Coronary artery (tissue), 2 donors: Measurements from ENCODE around the gene TTC4.

Experiments used
- DNase-seq: peaks from one replicate; pipeline ENCODE4 v3.0.0-alpha.2; 2017; ENCODE audit warnings: low spot score
- H3K27ac ChIP-seq, 2 donors: fragments of 200-600 bp; sonication (generic); one replicate each; pipeline ENCODE4 v1.5.1; 2016 to 2019
- H3K4me3 ChIP-seq: fragments of 200-600 bp; sonication (generic); 2 replicates; pipeline ENCODE4 v1.5.1; 2016; ENCODE audit warnings: mild to moderate bottlenecking, moderate library complexity
- TF ChIP-seq, protein P1 (sequence below): fragments of 200-600 bp; sonication (generic); IDR thresholded peaks from one replicate; pipeline ENCODE4 v1.5.1; 2019; ENCODE audit warnings: antibody characterized with exemption

TTC4 gene

GRCh38 chr1:54728027-54728426, 12.4 kb downstream of the TTC4 start:
- no peak for DNase-seq
- Histone ChIP-seq H3K27ac (no peak overlapping the region), H3K4me3 (no peak overlapping the region)
- TF ChIP-seq, protein P1, sequence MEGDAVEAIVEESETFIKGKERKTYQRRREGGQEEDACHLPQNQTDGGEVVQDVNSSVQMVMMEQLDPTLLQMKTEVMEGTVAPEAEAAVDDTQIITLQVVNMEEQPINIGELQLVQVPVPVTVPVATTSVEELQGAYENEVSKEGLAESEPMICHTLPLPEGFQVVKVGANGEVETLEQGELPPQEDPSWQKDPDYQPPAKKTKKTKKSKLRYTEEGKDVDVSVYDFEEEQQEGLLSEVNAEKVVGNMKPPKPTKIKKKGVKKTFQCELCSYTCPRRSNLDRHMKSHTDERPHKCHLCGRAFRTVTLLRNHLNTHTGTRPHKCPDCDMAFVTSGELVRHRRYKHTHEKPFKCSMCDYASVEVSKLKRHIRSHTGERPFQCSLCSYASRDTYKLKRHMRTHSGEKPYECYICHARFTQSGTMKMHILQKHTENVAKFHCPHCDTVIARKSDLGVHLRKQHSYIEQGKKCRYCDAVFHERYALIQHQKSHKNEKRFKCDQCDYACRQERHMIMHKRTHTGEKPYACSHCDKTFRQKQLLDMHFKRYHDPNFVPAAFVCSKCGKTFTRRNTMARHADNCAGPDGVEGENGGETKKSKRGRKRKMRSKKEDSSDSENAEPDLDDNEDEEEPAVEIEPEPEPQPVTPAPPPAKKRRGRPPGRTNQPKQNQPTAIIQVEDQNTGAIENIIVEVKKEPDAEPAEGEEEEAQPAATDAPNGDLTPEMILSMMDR, result no peak

GRCh38 chr1:54736685-54737084, 21.0 kb downstream of the TTC4 start:
- Histone ChIP-seq H3K27ac (no peak overlapping the region), H3K4me3 (no peak overlapping the region)
- no peak for DNase-seq
- TF ChIP-seq, protein P1, result no peak

GRCh38 chr1:54738244-54738643, 22.6 kb downstream of the TTC4 start:
- H3K4me3 ChIP-seq, result no peak overlapping the region
- TF ChIP-seq, protein P1, result no peak
- no peak overlapping the region for H3K27ac ChIP-seq
- DNase-seq, result no peak

DNA sequence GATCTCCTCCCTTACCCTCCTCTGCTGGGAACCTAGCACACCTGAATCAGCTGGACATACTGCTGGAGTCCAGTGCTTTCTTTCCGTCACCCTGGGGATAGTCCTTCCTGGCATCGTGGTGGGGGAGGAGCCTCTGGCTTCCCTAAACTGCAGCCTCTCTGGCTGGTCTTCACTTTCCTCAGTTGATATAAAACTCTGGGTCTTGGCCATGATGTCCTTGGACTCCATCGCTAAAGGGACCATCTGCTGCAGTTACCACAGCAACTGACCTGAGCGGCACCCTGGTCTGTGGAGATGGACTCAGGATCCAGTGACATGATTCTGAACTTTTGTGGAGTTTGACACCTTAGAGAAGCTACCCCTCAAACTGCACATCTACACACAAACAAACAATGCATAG, 25.9 kb downstream of the TTC4 start:
- Histone ChIP-seq H3K27ac (no peak overlapping the region), H3K4me3 (no peak overlapping the region)
- TF ChIP-seq, protein P1, result no peak
- no peak for DNase-seq

- DNase-seq, result no peak
- TF ChIP-seq, protein P1, result no peak
- Histone ChIP-seq H3K4me3 (no peak overlapping the region), H3K27ac (no peak overlapping the region)
Measured at GRCh38 chr1:54742282-54742681, 26.6 kb downstream of the TTC4 start.

DNA sequence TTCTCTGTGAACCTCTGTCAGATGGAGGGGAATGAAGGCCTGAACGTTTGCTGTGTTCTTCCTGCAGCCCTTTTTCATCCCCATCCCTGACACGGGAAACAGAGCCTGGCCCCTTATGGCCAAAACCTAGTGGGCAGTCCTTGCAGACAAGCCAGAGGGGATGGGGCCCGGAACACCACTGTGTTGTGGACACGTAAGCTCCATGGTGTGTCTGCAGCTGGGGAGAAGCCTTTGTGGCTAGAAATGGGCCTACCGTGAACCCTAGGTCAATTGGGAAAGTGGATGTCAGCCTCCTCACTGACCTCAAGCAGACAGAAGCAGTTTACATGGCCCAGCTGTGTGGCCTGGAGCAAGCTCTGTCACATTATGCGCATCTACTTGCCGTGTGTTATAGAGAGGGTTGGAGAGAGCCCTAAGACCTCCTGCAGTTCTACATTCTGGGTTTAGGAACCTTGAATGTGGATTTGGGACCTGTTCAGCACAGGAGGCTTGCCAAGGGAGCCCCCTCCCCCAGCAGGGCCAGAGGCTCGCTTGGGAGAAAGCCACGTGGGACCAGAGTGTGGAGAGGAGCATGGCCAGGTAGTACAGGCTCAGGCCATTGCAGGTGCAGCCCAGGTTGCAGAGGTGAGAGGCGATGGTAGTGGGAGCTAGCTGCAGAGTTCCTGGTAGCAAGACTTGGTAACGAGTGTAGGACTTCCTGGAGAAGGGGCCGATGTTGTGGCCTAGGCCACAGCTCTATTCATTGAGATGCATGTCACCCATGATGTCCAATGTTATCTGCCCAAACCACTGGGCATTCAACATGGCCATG, 28.0 kb downstream of the TTC4 start:
- H3K4me3 ChIP-seq, result no peak overlapping the region
- TF ChIP-seq, protein P1, result no peak
- no peak for DNase-seq
- H3K27ac ChIP-seq, result no peak overlapping the region

DNA sequence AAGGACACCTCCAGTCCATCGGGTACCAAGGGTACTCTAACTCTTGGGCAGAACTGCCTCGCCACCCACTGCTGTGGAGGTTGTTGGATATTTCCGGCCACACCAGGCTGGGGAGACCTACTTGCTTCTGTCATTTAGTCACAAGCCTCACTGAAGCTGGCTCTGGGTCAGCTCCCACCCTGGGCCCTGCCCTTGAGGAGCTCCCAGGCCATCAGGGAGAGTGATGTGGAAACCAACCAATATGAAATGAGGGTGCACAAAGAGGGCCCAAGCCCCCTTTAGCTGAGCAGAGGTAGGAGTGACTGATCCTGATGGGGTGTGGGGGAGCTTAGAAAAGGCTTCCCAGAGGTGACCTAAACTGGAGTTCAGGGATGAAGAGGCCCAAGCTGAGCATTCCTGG, 29.0 kb downstream of the TTC4 start:
- Histone ChIP-seq H3K4me3 (no peak overlapping the region), H3K27ac (no peak overlapping the region)
- TF ChIP-seq, protein P1, result no peak
- no peak for DNase-seq
